Trophoblast cell (in vitro differentiated cells and primary cell): ENCODE results near the gene ADAMTS18.

ENCODE experiments used
- DNase-seq, 2 donors: peaks; one replicate each; pipeline ENCODE4 v3.0.0-alpha.2; 2016
- H2AFZ ChIP-seq: 2 replicates; pipeline ENCODE4 v1.6.1; 2013; ENCODE audit warnings: low read length, moderate library complexity, mild to moderate bottlenecking; ENCODE audit not compliant: insufficient read depth, poor library complexity
- H2AK5ac ChIP-seq: 2 replicates; pipeline ENCODE4 v1.6.1; 2013; ENCODE audit warnings: mild to moderate bottlenecking, low read length
- H2BK120ac ChIP-seq: 2 replicates; pipeline ENCODE4 v1.6.1; 2013; ENCODE audit warnings: low read length, mild to moderate bottlenecking, moderate library complexity; ENCODE audit not compliant: insufficient read depth, poor library complexity
- H2BK12ac ChIP-seq: 2 replicates; pipeline ENCODE4 v1.6.1; 2013; ENCODE audit warnings: mild to moderate bottlenecking, low read length, moderate library complexity
- H2BK5ac ChIP-seq: 2 replicates; pipeline ENCODE4 v1.6.1; 2013; ENCODE audit warnings: low read length, low read depth, moderate library complexity, mild to moderate bottlenecking; ENCODE audit not compliant: poor library complexity
- H3K14ac ChIP-seq: 2 replicates; pipeline ENCODE4 v1.6.1; 2013; ENCODE audit warnings: mild to moderate bottlenecking, low read length
- H3K18ac ChIP-seq: 2 replicates; pipeline ENCODE4 v1.6.1; 2013; ENCODE audit warnings: mild to moderate bottlenecking, low read length
- H3K23ac ChIP-seq: 2 replicates; pipeline ENCODE4 v1.6.1; 2013; ENCODE audit warnings: low read length
- H3K27ac ChIP-seq: 2 replicates; pipeline ENCODE4 v1.5.1; 2013; ENCODE audit warnings: low read depth, mild to moderate bottlenecking, inconsistent platforms, low read length, moderate library complexity
- H3K27me3 ChIP-seq: 2 replicates; pipeline ENCODE4 v1.6.1; 2013; ENCODE audit warnings: inconsistent platforms, mild to moderate bottlenecking, low read length, moderate library complexity; ENCODE audit not compliant: insufficient read depth
- H3K36me3 ChIP-seq, 2 experiments: 1 replicate in 1 of 2; 2 replicates in 1 of 2; pipeline ENCODE4 v1.6.1; 2013; ENCODE audit warnings: low read length in 2 of 2, mild to moderate bottlenecking in 2 of 2, moderate library complexity in 1 of 2; ENCODE audit not compliant: insufficient read depth in 2 of 2, control insufficient read depth in 1 of 2
- H3K4ac ChIP-seq: 2 replicates; pipeline ENCODE4 v1.6.1; 2013; ENCODE audit warnings: low read depth, mild to moderate bottlenecking, low read length, moderate library complexity
- H3K4me1 ChIP-seq, 2 experiments: 1 replicate in 1 of 2; 2 replicates in 1 of 2; pipeline ENCODE4 v1.6.1; 2013; ENCODE audit warnings: low read length in 2 of 2, mild to moderate bottlenecking in 2 of 2, moderate library complexity in 1 of 2; ENCODE audit not compliant: insufficient read depth in 2 of 2, control insufficient read depth in 1 of 2
- H3K4me2 ChIP-seq: 2 replicates; pipeline ENCODE4 v1.6.1; 2013; ENCODE audit warnings: inconsistent platforms, mild to moderate bottlenecking, low read length, moderate library complexity
- H3K4me3 ChIP-seq: 2 replicates; pipeline ENCODE4 v1.5.1; 2013; ENCODE audit warnings: mild to moderate bottlenecking, low read depth, low read length, inconsistent platforms
- H3K79me1 ChIP-seq: one replicate; pipeline ENCODE4 v1.6.1; 2013; ENCODE audit warnings: low read length
- H3K79me2 ChIP-seq: 2 replicates; pipeline ENCODE4 v1.6.1; 2013; ENCODE audit warnings: low read length, mild to moderate bottlenecking; ENCODE audit not compliant: control insufficient read depth, insufficient read depth, poor library complexity
- H3K9ac ChIP-seq: 2 replicates; pipeline ENCODE4 v1.6.1; 2013; ENCODE audit warnings: mild to moderate bottlenecking, low read length
- H3K9me3 ChIP-seq: 2 replicates; pipeline ENCODE4 v1.6.1; 2013; ENCODE audit warnings: low read depth, mild to moderate bottlenecking, control low read depth, inconsistent platforms, low read length; ENCODE audit not compliant: insufficient read depth
- H4K12ac ChIP-seq: 2 replicates; pipeline ENCODE4 v1.6.1; 2013; ENCODE audit warnings: low read depth, mild to moderate bottlenecking, low read length, moderate library complexity
- H4K8ac ChIP-seq: 2 replicates; pipeline ENCODE4 v1.6.1; 2013; ENCODE audit warnings: low read depth, mild to moderate bottlenecking, low read length, moderate library complexity
- H4K91ac ChIP-seq: one replicate; pipeline ENCODE4 v1.6.1; 2013; ENCODE audit warnings: low read depth, mild to moderate bottlenecking, low read length, moderate library complexity
- WGBS: extraction: QIAGEN DNeasy Blood & Tissue Kit; methylation state at CpG from one replicate; pipeline ENCODE4 v1.1.7; 2013; ENCODE audit warnings: missing lambda C conversion rate; ENCODE audit not compliant: insufficient read length, insufficient coverage; ENCODE audit errors: extremely low coverage; 5-methylcytosine and 5-hydroxymethylcytosine counted together

ADAMTS18 gene

GRCh38 chr16:77317059-77317458 lies 117.8 kb downstream of the ADAMTS18 start:
- Histone ChIP-seq H3K23ac (no peak overlapping the region), H2AFZ (no peak overlapping the region), H2BK12ac (no peak overlapping the region)

GRCh38 chr16:77310877-77311276 lies 124.0 kb downstream of the ADAMTS18 start:
- Histone ChIP-seq H3K9ac (no peak overlapping the region), H3K27ac (no peak overlapping the region), H3K4me2 (no peak overlapping the region), H3K79me2 (no peaks in the 10 kb centered on the region), H3K36me3 (peaks cover 10 to 11% of the 10 kb centered on the region in 2 experiments), H3K23ac (no peak overlapping the region), H3K4me1 (peaks cover 2 to 6% of the 10 kb centered on the region in 2 experiments), H4K8ac (no peak overlapping the region), H3K27me3 (no peaks in the 10 kb centered on the region), H4K12ac (no peak overlapping the region), H2AFZ (no peak overlapping the region), H3K18ac (no peak overlapping the region), H2BK120ac (no peak overlapping the region), H2AK5ac (no peak overlapping the region), H2BK5ac (no peak overlapping the region), H3K14ac (no peak overlapping the region), H3K4me3 (no peak overlapping the region), H2BK12ac (no peak overlapping the region), H3K79me1 (peaks cover under 1% of the 10 kb centered on the region), H4K91ac (no peak overlapping the region), H3K4ac (no peak overlapping the region), H3K9me3 (no peaks in the 10 kb centered on the region)
- DNase-seq = no peak
- WGBS = no CpG with 5 or more reads among the region's 1 CpG

More at GRCh38 chr16:77317059-77317458, 117.8 kb downstream of the ADAMTS18 start:
- Histone ChIP-seq H3K14ac (no peak overlapping the region), H3K18ac (no peak overlapping the region), H4K8ac (no peak overlapping the region), H3K79me1 (no peaks in the 10 kb centered on the region), H3K4ac (no peak overlapping the region), H3K4me3 (no peak overlapping the region), H3K4me2 (no peak overlapping the region), H3K9me3 (no peaks in the 10 kb centered on the region), H2BK120ac (no peak overlapping the region), H3K9ac (no peak overlapping the region), H3K4me1 (no peaks in the 10 kb centered on the region), H3K27me3 (no peaks in the 10 kb centered on the region), H4K12ac (no peak overlapping the region), H2BK5ac (no peak overlapping the region), H3K36me3 (peaks cover 20 to 36% of the 10 kb centered on the region in 2 experiments), H3K27ac (no peak overlapping the region), H2AK5ac (no peak overlapping the region), H4K91ac (no peak overlapping the region), H3K79me2 (no peaks in the 10 kb centered on the region)
- WGBS = no CpG with 5 or more reads among the region's 2 CpGs
- DNase-seq = no peak

GRCh38 chr16:77308163-77308561 lies 126.7 kb downstream of the ADAMTS18 start:
- Histone ChIP-seq H3K4me2 (no peak overlapping the region), H3K4ac (no peak overlapping the region), H2BK12ac (no peak overlapping the region), H3K79me2 (no peaks in the 10 kb centered on the region), H3K14ac (no peak overlapping the region), H3K9me3 (no peaks in the 10 kb centered on the region), H4K8ac (no peak overlapping the region), H3K23ac (no peak overlapping the region), H3K36me3 (peaks cover 5 to 6% of the 10 kb centered on the region in 2 experiments), H4K91ac (no peak overlapping the region), H3K27ac (no peak overlapping the region), H3K27me3 (no peaks in the 10 kb centered on the region), H2AK5ac (no peak overlapping the region), H2BK5ac (no peak overlapping the region), H3K4me1 (peaks cover 2 to 10% of the 10 kb centered on the region in 2 experiments), H2BK120ac (no peak overlapping the region), H3K18ac (no peak overlapping the region), H3K9ac (no peak overlapping the region), H4K12ac (no peak overlapping the region), H2AFZ (no peak overlapping the region), H3K79me1 (peaks cover 7% of the 10 kb centered on the region), H3K4me3 (no peak overlapping the region)
- peak; percentile 31 to 74 for DNase-seq
- WGBS = no CpG with 5 or more reads among the region's 1 CpG

- Histone ChIP-seq H3K27me3 (no peaks in the 10 kb centered on the region), H3K9ac (no peak overlapping the region)
- WGBS = no CpG with 5 or more reads among the region's 8 CpGs
Observed at GRCh38 chr16:77307426-77308162, 127.2 kb downstream of the ADAMTS18 start.

More at GRCh38 chr16:77307426-77308162, 127.2 kb downstream of the ADAMTS18 start:
- Histone ChIP-seq H3K18ac (peak overlapping the region; percentile 41), H2AK5ac (peak overlapping the region; percentile 7), H3K36me3 (peaks cover 6 to 8% of the 10 kb centered on the region in 2 experiments), H4K91ac (no peak overlapping the region), H3K14ac (peak overlapping the region; percentile 66), H2BK5ac (peak overlapping the region; percentile 71), H3K4ac (peak overlapping the region; percentile 12), H2AFZ (no peak overlapping the region), H2BK120ac (peak overlapping the region; percentile 61), H2BK12ac (peak overlapping the region; percentile 37), H3K23ac (no peak overlapping the region), H3K4me3 (no peak overlapping the region), H3K79me1 (peaks cover 10% of the 10 kb centered on the region), H3K79me2 (peaks cover 2% of the 10 kb centered on the region), H4K12ac (no peak overlapping the region), H3K27ac (peak overlapping the region; percentile 5), H3K4me1 (peaks cover 5 to 10% of the 10 kb centered on the region in 2 experiments), H3K4me2 (no peak overlapping the region), H4K8ac (peak overlapping the region; percentile 14), H3K9me3 (no peaks in the 10 kb centered on the region)
- DNase-seq = no peak
